GM12872 (cell line): ENCODE data around the gene TRAF5.

Experiments used
- TF ChIP-seq, protein P1 (sequence below): IDR thresholded peaks from 3 replicates; pipeline ENCODE4 v1.5.1; 2011; ENCODE audit warnings: low read depth, mild to moderate bottlenecking, low read length, moderate library complexity; ENCODE audit not compliant: insufficient read depth

Gene TRAF5

DNA sequence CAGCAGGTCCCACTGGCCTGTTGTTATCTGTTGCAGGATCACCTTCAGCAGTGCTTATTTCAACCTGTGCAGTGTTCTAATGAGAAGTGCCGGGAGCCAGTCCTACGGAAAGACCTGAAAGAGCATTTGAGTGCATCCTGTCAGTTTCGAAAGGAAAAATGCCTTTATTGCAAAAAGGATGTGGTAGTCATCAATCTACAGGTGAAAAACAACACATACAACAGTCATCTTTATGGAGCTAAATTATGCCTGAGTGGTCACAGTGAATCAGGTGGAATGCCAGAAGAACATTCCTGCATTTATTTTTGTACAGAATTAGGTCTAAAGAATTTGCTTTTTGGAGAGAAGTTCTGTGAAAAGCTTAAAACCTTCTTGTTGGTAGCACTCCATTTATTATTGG is 33.2 kb downstream of the TRAF5 start:
- TF ChIP-seq, protein P1, sequence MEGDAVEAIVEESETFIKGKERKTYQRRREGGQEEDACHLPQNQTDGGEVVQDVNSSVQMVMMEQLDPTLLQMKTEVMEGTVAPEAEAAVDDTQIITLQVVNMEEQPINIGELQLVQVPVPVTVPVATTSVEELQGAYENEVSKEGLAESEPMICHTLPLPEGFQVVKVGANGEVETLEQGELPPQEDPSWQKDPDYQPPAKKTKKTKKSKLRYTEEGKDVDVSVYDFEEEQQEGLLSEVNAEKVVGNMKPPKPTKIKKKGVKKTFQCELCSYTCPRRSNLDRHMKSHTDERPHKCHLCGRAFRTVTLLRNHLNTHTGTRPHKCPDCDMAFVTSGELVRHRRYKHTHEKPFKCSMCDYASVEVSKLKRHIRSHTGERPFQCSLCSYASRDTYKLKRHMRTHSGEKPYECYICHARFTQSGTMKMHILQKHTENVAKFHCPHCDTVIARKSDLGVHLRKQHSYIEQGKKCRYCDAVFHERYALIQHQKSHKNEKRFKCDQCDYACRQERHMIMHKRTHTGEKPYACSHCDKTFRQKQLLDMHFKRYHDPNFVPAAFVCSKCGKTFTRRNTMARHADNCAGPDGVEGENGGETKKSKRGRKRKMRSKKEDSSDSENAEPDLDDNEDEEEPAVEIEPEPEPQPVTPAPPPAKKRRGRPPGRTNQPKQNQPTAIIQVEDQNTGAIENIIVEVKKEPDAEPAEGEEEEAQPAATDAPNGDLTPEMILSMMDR = no peak

DNA sequence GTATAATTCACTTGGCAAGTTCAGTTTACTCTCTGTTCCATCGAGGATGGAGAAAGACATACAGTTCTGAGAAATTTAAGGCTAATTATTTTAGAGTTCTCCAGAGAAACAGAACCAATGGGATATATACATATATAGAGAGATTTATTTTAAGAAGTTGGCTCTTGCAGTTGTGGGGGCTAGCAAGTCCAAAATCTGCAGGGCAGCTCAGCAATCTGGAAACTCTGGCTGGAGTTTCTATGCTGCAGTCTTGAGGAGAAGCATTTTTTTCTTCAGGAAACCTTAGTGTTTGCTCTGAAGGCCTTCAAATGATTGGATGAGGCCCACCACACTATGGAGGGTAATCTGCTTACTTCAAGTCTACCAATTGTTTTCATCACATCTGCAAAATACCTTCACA is 34.6 kb downstream of the TRAF5 start:
- TF ChIP-seq, protein P1 = no peak

DNA sequence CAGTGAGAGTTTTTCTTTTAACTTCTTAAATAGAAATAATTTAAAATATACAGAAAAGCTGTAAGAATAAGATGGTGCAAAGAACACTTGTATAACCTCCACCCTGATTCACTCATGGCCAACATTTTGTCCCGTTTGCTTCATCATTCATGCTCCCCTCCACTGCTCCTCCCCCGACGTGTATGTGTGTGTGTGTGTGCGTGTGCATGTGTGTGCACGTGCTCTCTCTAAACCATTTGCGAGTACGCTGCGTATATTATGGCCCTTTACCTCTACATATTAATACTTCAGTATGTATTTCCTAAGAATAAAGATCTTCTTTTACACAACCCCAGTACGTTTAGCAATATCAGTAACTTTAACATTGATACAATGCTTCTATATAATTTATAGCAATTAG is 43.0 kb downstream of the TRAF5 start:
- TF ChIP-seq, protein P1 = no peak

DNA sequence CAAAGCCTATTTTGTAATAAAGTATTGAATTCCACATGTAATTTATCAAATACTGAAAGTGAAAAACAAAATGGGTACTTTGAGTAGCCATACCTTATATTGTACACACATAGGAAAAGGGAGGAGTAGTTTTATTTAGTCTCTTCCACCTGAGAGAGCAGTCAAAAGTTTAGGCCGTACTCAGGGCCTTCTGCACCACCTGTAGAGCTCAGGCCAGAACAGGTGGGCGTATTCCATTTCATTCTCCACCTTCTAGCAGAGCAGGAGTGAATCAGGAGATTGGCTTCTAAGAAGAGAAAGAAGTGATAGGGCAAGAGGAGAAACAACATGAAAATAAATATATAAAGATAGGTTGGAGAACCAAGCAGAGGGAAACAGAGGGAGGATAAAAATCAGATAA is 44.0 kb downstream of the TRAF5 start:
- TF ChIP-seq, protein P1 = no peak

DNA sequence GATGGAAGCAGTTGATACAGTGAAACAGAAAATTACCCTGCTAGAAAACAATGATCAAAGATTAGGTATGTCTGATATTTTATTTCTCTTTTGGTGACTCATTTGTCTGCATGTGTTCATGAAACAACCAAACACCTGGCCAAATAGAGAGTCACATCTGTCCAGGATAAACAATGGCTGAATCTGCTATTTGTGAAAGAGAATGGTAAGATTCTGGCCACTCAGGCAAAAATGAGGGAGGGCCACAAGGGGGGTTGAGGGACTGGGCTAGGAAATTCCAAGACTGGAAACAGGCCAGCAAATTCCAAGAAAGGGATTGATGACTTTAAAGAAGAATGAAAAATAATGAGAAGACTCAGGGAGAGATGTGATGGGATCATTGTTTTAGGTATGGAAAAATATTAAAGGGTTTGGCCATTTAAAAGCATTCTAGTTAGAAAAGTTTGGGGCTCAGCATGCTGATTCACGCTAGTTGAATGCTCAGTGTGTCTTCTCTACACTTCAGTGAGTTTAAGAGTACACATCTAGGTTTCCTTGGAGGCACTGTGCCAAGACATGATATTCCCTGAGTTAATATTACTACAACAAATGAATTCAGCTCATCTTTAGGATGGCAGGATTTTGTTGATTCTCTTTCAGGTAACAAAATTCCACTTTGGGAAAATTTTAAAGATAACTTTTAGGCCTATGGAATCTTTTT is 44.9 kb downstream of the TRAF5 start:
- TF ChIP-seq, protein P1 = no peak

DNA sequence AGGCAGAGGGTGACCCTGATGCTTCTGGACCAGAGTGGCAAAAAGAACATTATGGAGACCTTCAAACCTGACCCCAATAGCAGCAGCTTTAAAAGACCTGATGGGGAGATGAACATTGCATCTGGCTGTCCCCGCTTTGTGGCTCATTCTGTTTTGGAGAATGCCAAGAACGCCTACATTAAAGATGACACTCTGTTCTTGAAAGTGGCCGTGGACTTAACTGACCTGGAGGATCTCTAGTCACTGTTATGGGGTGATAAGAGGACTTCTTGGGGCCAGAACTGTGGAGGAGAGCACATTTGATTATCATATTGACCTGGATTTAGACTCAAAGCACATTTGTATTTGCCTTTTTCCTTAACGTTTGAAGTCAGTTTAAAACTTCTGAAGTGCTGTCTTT is 45.8 kb downstream of the TRAF5 start:
- TF ChIP-seq, protein P1 = no peak

DNA sequence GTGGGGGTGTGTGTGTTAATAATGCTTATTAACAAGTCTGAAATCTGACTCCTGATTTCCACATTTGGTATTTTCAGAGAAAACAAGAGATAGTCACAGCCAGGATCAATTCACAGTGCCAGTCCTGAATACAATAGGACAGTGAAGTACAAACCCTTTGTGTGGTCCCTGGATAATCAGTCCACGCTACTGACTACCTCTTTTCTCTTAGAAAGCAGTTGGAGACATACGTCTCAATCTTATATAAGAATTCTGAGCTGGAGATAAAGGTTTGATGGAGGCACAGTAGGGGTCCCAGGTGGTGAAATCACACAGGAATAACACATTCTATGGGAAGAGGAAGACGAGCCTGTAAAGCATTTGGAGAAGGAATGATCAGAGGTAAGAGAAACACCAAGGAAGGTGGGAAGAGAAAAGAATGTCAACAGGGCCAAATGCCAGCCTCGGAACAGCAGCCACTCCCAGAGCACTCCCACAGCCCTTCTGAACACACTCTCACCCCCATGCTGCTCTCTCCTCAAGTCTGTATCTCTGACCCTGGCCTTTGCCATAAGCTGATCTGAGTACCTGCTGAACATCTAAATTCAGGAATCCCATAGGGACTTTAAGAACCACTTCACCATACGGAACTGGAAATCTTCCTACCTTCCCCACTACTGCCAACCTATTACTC is 48.6 kb downstream of the TRAF5 start:
- TF ChIP-seq, protein P1 = no peak
